Nephron progenitor cell (in vitro differentiated cells): ENCODE results near the gene CEP164.
A peak's percentile ranks its signal among the peaks of the same experiment; 100 is the strongest.

Experiments
- DNase-seq: peaks from one replicate; pipeline ENCODE4 v3.0.0; 2021
- H3K27ac Mint-ChIP-seq: 2 replicates; pipeline ENCODE4 v1.8.0; 2021; ENCODE audit warnings: mild to moderate bottlenecking, moderate library complexity, mixed read lengths
- H3K27me3 Mint-ChIP-seq: 2 replicates; pipeline ENCODE4 v1.8.0; 2021; ENCODE audit warnings: mild to moderate bottlenecking, low read depth, mixed read lengths; ENCODE audit not compliant: poor library complexity
- H3K36me3 Mint-ChIP-seq: 2 replicates; pipeline ENCODE4 v1.8.0; 2021; ENCODE audit warnings: low read depth, mixed read lengths
- H3K4me1 Mint-ChIP-seq: 2 replicates; pipeline ENCODE4 v1.8.0; 2021; ENCODE audit warnings: mixed read lengths
- H3K4me3 Mint-ChIP-seq: 2 replicates; pipeline ENCODE4 v1.8.0; 2021; ENCODE audit warnings: mild to moderate bottlenecking, moderate library complexity, mixed read lengths
- H3K9me3 Mint-ChIP-seq: 2 replicates; pipeline ENCODE4 v1.8.0; 2021; ENCODE audit warnings: mild to moderate bottlenecking, moderate library complexity, mixed read lengths
- CTCF ChIP-seq: fragments of 200-600 bp; sonication (generic); IDR thresholded peaks from 2 replicates; pipeline ENCODE4 v1.5.0; 2021; ENCODE audit warnings: antibody characterized with exemption

The CEP164 gene

DNA sequence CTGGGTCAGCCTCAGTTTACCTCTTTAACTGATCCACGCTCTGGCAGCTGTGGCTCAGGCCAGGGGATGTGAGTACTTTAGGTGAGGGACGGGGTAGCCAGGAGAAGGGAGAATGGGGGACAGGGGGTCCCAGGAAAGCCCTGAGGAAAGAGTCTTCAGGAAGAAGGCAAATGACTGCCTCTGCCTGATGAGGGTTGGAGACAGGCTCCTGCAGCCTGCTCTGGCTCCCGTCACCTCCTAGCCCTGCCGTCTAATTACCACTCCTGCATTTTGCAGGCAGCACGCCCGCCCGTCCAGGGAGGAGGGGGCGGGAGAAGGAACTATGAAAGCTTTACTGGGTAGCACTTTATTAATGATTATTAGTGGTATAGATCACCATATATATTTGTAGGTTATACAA is 116.6 kb downstream of the CEP164 start:
- DNase-seq = no peak
- Mint-ChIP-seq H3K27ac (no peak overlapping the region), H3K4me1 (peaks cover 24% of the 10 kb centered on the region), H3K27me3 (peaks cover 81% of the 10 kb centered on the region), H3K4me3 (peak overlapping the region; percentile 29), H3K36me3 (no peaks in the 10 kb centered on the region), H3K9me3 (no peaks in the 10 kb centered on the region)
- no peak for TF ChIP-seq CTCF

- Mint-ChIP-seq H3K36me3 (no peaks in the 10 kb centered on the region), H3K4me1 (peaks cover 24% of the 10 kb centered on the region), H3K27me3 (peaks cover 82% of the 10 kb centered on the region), H3K9me3 (no peaks in the 10 kb centered on the region), H3K4me3 (no peak overlapping the region), H3K27ac (no peak overlapping the region)
- no peak for TF ChIP-seq CTCF
- no peak for DNase-seq
These were observed 117.3 kb downstream of the CEP164 start for GRCh38 chr11:117444711-117445658.

GRCh38 chr11:117449111-117449693 is 121.5 kb downstream of the CEP164 start:
- H3K9me3 Mint-ChIP-seq = peaks cover 17% of the 10 kb centered on the region
- no peak overlapping the region for H3K4me3 Mint-ChIP-seq
- peak overlapping the region; percentile 9 for H3K27ac Mint-ChIP-seq
- DNase-seq = no peak
- no peak for TF ChIP-seq CTCF
- H3K27me3 Mint-ChIP-seq = peaks cover 68% of the 10 kb centered on the region
- H3K4me1 Mint-ChIP-seq = peaks cover 1% of the 10 kb centered on the region
- H3K36me3 Mint-ChIP-seq = peaks cover 4% of the 10 kb centered on the region

- DNase-seq = no peak
- Mint-ChIP-seq H3K9me3 (peaks cover 29% of the 10 kb centered on the region), H3K27ac (no peak overlapping the region), H3K4me3 (no peak overlapping the region), H3K4me1 (no peaks in the 10 kb centered on the region), H3K36me3 (peaks cover 9% of the 10 kb centered on the region), H3K27me3 (peaks cover 40% of the 10 kb centered on the region)
- TF ChIP-seq CTCF = no peak
These were observed 126.4 kb downstream of the CEP164 start for GRCh38 chr11:117453886-117454563.

- DNase-seq = no peak
- Mint-ChIP-seq H3K4me1 (no peaks in the 10 kb centered on the region), H3K27me3 (peaks cover 34% of the 10 kb centered on the region), H3K27ac (no peak overlapping the region), H3K9me3 (peaks cover 29% of the 10 kb centered on the region), H3K36me3 (peaks cover 9% of the 10 kb centered on the region), H3K4me3 (no peak overlapping the region)
- TF ChIP-seq CTCF = no peak
These were observed 126.9 kb downstream of the CEP164 start for GRCh38 chr11:117454564-117454917.
